Esophagus muscularis mucosa (tissue), 4 donors: Measurements from ENCODE around the gene SH2D3C. TPM values are rescaled to one million over a fixed set of nuclear protein-coding genes. Genes with fewer than 3 reads are reported as not detected.

Experiments
- DNase-seq: peaks from one replicate; pipeline ENCODE4 v3.0.0-alpha.2; 2017; ENCODE audit errors: extremely low spot score
- H3K27ac ChIP-seq, 4 donors: fragments of 200-600 bp; sonication (generic); replicated peaks in 1 of 4; 1 replicate in 3 of 4; 2 replicates in 1 of 4; pipeline ENCODE4 v1.5.1; 2016 to 2019; ENCODE audit warnings: mild to moderate bottlenecking in 1 of 4
- H3K27me3 ChIP-seq, 4 donors: fragments of 200-600 bp; sonication (generic); one replicate each; pipeline versions ENCODE4 v1.5.1 to v1.6.0; 2016 to 2019
- H3K36me3 ChIP-seq, 4 donors: fragments of 200-600 bp; sonication (generic); one replicate each; pipeline ENCODE4 v1.5.1; 2016 to 2019
- H3K4me1 ChIP-seq, 4 donors: fragments of 200-600 bp; sonication (generic); one replicate each; pipeline ENCODE4 v1.5.1; 2016 to 2019
- H3K4me3 ChIP-seq, 4 donors: fragments of 200-600 bp; sonication (generic); 1 replicate in 2 of 4; 2 replicates in 2 of 4; pipeline ENCODE4 v1.5.1; 2016 to 2019; ENCODE audit warnings: mild to moderate bottlenecking in 4 of 4, moderate library complexity in 1 of 4
- H3K9me3 ChIP-seq, 4 donors: fragments of 200-600 bp; sonication (generic); 1 replicate in 3 of 4; 2 replicates in 1 of 4; pipeline ENCODE4 v1.5.1; 2016 to 2019
- CTCF ChIP-seq, 3 experiments: fragments of 200-600 bp in 2 of 3; fragments of 450-650 bp in 1 of 3; sonication (generic) in 2 of 3; IDR thresholded peaks; one replicate each; pipeline ENCODE4 v1.5.1; 2017 to 2019; ENCODE audit warnings: antibody characterized with exemption in 3 of 3, mild to moderate bottlenecking in 2 of 3, moderate library complexity in 1 of 3
- EP300 ChIP-seq: sonication (generic); formaldehyde crosslinking; IDR thresholded peaks from one replicate; pipeline ENCODE4 v1.6.1; 2017; ENCODE audit warnings: antibody characterized with exemption
- POLR2A ChIP-seq: fragments of 450-650 bp; IDR thresholded peaks from one replicate; pipeline ENCODE4 v1.6.1; 2017; ENCODE audit warnings: antibody characterized with exemption, moderate library complexity, mild to moderate bottlenecking, low read depth
- POLR2AphosphoS5 ChIP-seq, 2 donors: sonication (generic); formaldehyde crosslinking; IDR thresholded peaks; one replicate each; pipeline ENCODE4 v1.6.1; 2017; ENCODE audit warnings: antibody characterized with exemption in 2 of 2
- WGBS: methylation state at CpG from one replicate; pipeline ENCODE4 v1.1.5; 2018; 5-methylcytosine and 5-hydroxymethylcytosine counted together
- intact Hi-C: fragments of 100-400 bp; cut with DNase I; formaldehyde crosslinking; loops from one replicate; pipeline ENCODE4 v1.15.1; 2023
- total RNA-seq, 4 donors: library from RNA; depleted of rRNA; stranded (reverse); fragments of >200 nt; gene quantifications; one replicate each; pipeline versions ENCODE4 v1.1.0 to v1.2.1, GENCODE V29; 2016

The SH2D3C gene
- total RNA-seq, 4 donors from 2014 or later = 5.0 to 18.1 (median 14.3) TPM

GRCh38 chr9:127794001-127794791, 15.7 kb upstream of the SH2D3C start:
- Histone ChIP-seq H3K36me3 (peaks cover 34 to 46% (median 42%) of the 10 kb centered on the region in 4 donors), H3K9me3 (no peaks in the 10 kb centered on the region), H3K27ac (peak overlapping the region in 2 of 4 donors; percentile 34 to 57), H3K4me3 (no peak overlapping the region), H3K27me3 (no peaks in the 10 kb centered on the region), H3K4me1 (peaks cover 23 to 41% (median 34%) of the 10 kb centered on the region in 4 donors)
- WGBS = 70% methylated on average over 11 of the region's 14 CpGs
- DNase-seq = no peak
- intact Hi-C loops = no loop called here
- TF ChIP-seq EP300 = no peak
- no peak for TF ChIP-seq POLR2A
- peak in 1 of 2 donors; percentile 33 for TF ChIP-seq POLR2AphosphoS5 (IDR thresholded peaks at IDR 0.05)
- TF ChIP-seq CTCF (IDR thresholded peaks at IDR 0.05) = no peak

- 73% methylated on average over 8 of the region's 8 CpGs for WGBS
- Histone ChIP-seq H3K36me3 (peaks cover 44 to 56% (median 52%) of the 10 kb centered on the region in 4 donors), H3K27me3 (no peaks in the 10 kb centered on the region), H3K4me1 (peaks cover 25 to 51% (median 43%) of the 10 kb centered on the region in 4 donors), H3K9me3 (no peaks in the 10 kb centered on the region), H3K27ac (peak overlapping the region in 2 of 4 donors; percentile 28 to 34), H3K4me3 (no peak overlapping the region)
- DNase-seq = no peak
- no peak for TF ChIP-seq POLR2A
- TF ChIP-seq EP300 = no peak
- TF ChIP-seq CTCF (IDR thresholded peaks at IDR 0.05) = no peak
- TF ChIP-seq POLR2AphosphoS5 (IDR thresholded peaks at IDR 0.05) = no peak
- intact Hi-C loops = no loop called here
These were observed 14.7 kb upstream of the SH2D3C start for GRCh38 chr9:127793093-127793708.

- Histone ChIP-seq H3K27ac (peak overlapping the region in 1 of 4 donors; percentile 28), H3K36me3 (peaks cover 51 to 63% (median 58%) of the 10 kb centered on the region in 4 donors), H3K27me3 (no peaks in the 10 kb centered on the region), H3K4me3 (no peak overlapping the region), H3K9me3 (no peaks in the 10 kb centered on the region), H3K4me1 (peaks cover 29 to 58% (median 49%) of the 10 kb centered on the region in 4 donors)
- no peak for TF ChIP-seq CTCF (IDR thresholded peaks at IDR 0.05)
- DNase-seq = no peak
- intact Hi-C loops = no loop called here
- WGBS = 80% methylated on average over 7 of the region's 7 CpGs
These were observed 14.1 kb upstream of the SH2D3C start for GRCh38 chr9:127792417-127793031.

- Histone ChIP-seq H3K9me3 (no peaks in the 10 kb centered on the region), H3K4me1 (peaks cover 30 to 58% (median 51%) of the 10 kb centered on the region in 4 donors), H3K27me3 (no peaks in the 10 kb centered on the region), H3K36me3 (peaks cover 54 to 73% (median 65%) of the 10 kb centered on the region in 4 donors), H3K27ac (peak overlapping the region in 1 of 4 donors; percentile 13), H3K4me3 (no peak overlapping the region)
- no peak for DNase-seq
- intact Hi-C loops = no loop called here
- TF ChIP-seq POLR2AphosphoS5 (IDR thresholded peaks at IDR 0.05) (no peak), CTCF (IDR thresholded peaks at IDR 0.05) (no peak), POLR2A (no peak), EP300 (no peak)
- WGBS = 78% methylated on average over 4 of the region's 4 CpGs
These were observed 12.6 kb upstream of the SH2D3C start for GRCh38 chr9:127791085-127791484.
